Measurements from ENCODE around the gene STX3. TPM values are rescaled to one million over a fixed set of nuclear protein-coding genes. Genes with fewer than 3 reads are reported as not detected.

Gene STX3
- polyA plus RNA-seq, 2 donors: 8.9 to 10.6 TPM

- Histone ChIP-seq H3K36me3 (ENCODE audit: control insufficient read depth in 2 of 2, insufficient read depth in 2 of 2, low read length in 1 of 2) (no peaks in the 10 kb centered on the region), H3K4me1 (ENCODE audit: control insufficient read depth in 2 of 2, insufficient read depth in 2 of 2, low read length in 1 of 2) (peaks cover 2% of the 10 kb centered on the region in 2 donors), H3K27me3 (ENCODE audit: control insufficient read depth in 1 of 2, insufficient read depth in 2 of 2, low read length in 2 of 2) (no peaks in the 10 kb centered on the region), H3K27ac (ENCODE audit: low read depth in 2 of 2, low read length in 1 of 2) (peak overlapping the region; percentile 70 to 88), H3K4me3 (ENCODE audit: low read depth in 1 of 2, low read length in 2 of 2) (peak overlapping the region in 1 of 2 donors; percentile 78), H3K9me3 (ENCODE audit: control insufficient read depth in 2 of 2, insufficient read depth in 1 of 2, low read depth in 1 of 2, low read length in 1 of 2) (no peaks in the 10 kb centered on the region)
- WGBS, 2 donors: 33% methylated on average over 3 of the region's 3 CpGs
These were observed 1.3 kb downstream of the STX3 start for GRCh38 chr11:59756558-59756840.

- Histone ChIP-seq H3K9me3 (ENCODE audit: control insufficient read depth in 2 of 2, insufficient read depth in 1 of 2, low read depth in 1 of 2, low read length in 1 of 2) (no peaks in the 10 kb centered on the region), H3K4me3 (ENCODE audit: low read depth in 1 of 2, low read length in 2 of 2) (peak overlapping the region in 1 of 2 donors; percentile 78), H3K4me1 (ENCODE audit: control insufficient read depth in 2 of 2, insufficient read depth in 2 of 2, low read length in 1 of 2) (peaks cover 2% of the 10 kb centered on the region in 2 donors), H3K36me3 (ENCODE audit: control insufficient read depth in 2 of 2, insufficient read depth in 2 of 2, low read length in 1 of 2) (no peaks in the 10 kb centered on the region), H3K27ac (ENCODE audit: low read depth in 2 of 2, low read length in 1 of 2) (peak overlapping the region; percentile 70 to 88), H3K27me3 (ENCODE audit: control insufficient read depth in 1 of 2, insufficient read depth in 2 of 2, low read length in 2 of 2) (no peaks in the 10 kb centered on the region)
- 32 to 41% methylated on average over 4 of the region's 4 CpGs for WGBS, 2 donors
These were observed 1.7 kb downstream of the STX3 start for GRCh38 chr11:59756845-59757244.

- Histone ChIP-seq H3K27ac (ENCODE audit: low read depth in 2 of 2, low read length in 1 of 2) (no peak overlapping the region), H3K4me1 (ENCODE audit: control insufficient read depth in 2 of 2, insufficient read depth in 2 of 2, low read length in 1 of 2) (peaks cover 2 to 4% of the 10 kb centered on the region in 2 donors), H3K36me3 (ENCODE audit: control insufficient read depth in 2 of 2, insufficient read depth in 2 of 2, low read length in 1 of 2) (no peaks in the 10 kb centered on the region), H3K27me3 (ENCODE audit: control insufficient read depth in 1 of 2, insufficient read depth in 2 of 2, low read length in 2 of 2) (no peaks in the 10 kb centered on the region), H3K9me3 (ENCODE audit: control insufficient read depth in 2 of 2, insufficient read depth in 1 of 2, low read depth in 1 of 2, low read length in 1 of 2) (no peaks in the 10 kb centered on the region), H3K4me3 (ENCODE audit: low read depth in 1 of 2, low read length in 2 of 2) (no peak overlapping the region)
- 87 to 88% methylated on average over 4 of the region's 4 CpGs for WGBS, 2 donors
These were observed 3.3 kb downstream of the STX3 start for GRCh38 chr11:59758401-59759037.

- Histone ChIP-seq H3K4me1 (ENCODE audit: control insufficient read depth in 2 of 2, insufficient read depth in 2 of 2, low read length in 1 of 2) (peaks cover 2 to 4% of the 10 kb centered on the region in 2 donors), H3K9me3 (ENCODE audit: control insufficient read depth in 2 of 2, insufficient read depth in 1 of 2, low read depth in 1 of 2, low read length in 1 of 2) (no peaks in the 10 kb centered on the region), H3K27me3 (ENCODE audit: control insufficient read depth in 1 of 2, insufficient read depth in 2 of 2, low read length in 2 of 2) (no peaks in the 10 kb centered on the region), H3K4me3 (ENCODE audit: low read depth in 1 of 2, low read length in 2 of 2) (no peak overlapping the region), H3K36me3 (ENCODE audit: control insufficient read depth in 2 of 2, insufficient read depth in 2 of 2, low read length in 1 of 2) (no peaks in the 10 kb centered on the region), H3K27ac (ENCODE audit: low read depth in 2 of 2, low read length in 1 of 2) (no peak overlapping the region)
- WGBS, 2 donors: 62 to 68% methylated on average over 4 of the region's 4 CpGs
These were observed 4.7 kb downstream of the STX3 start for GRCh38 chr11:59759900-59760299.

GRCh38 chr11:59760771-59761170 is 5.6 kb downstream of the STX3 start:
- Histone ChIP-seq H3K4me1 (ENCODE audit: control insufficient read depth in 2 of 2, insufficient read depth in 2 of 2, low read length in 1 of 2) (peaks cover 2 to 4% of the 10 kb centered on the region in 2 donors), H3K27ac (ENCODE audit: low read depth in 2 of 2, low read length in 1 of 2) (no peak overlapping the region), H3K4me3 (ENCODE audit: low read depth in 1 of 2, low read length in 2 of 2) (no peak overlapping the region), H3K27me3 (ENCODE audit: control insufficient read depth in 1 of 2, insufficient read depth in 2 of 2, low read length in 2 of 2) (no peaks in the 10 kb centered on the region), H3K36me3 (ENCODE audit: control insufficient read depth in 2 of 2, insufficient read depth in 2 of 2, low read length in 1 of 2) (no peaks in the 10 kb centered on the region), H3K9me3 (ENCODE audit: control insufficient read depth in 2 of 2, insufficient read depth in 1 of 2, low read depth in 1 of 2, low read length in 1 of 2) (no peaks in the 10 kb centered on the region)
- WGBS, 2 donors: 88 to 93% methylated on average over 4 of the region's 4 CpGs

GRCh38 chr11:59761993-59762392 is 6.8 kb downstream of the STX3 start:
- H3K27ac ChIP-seq (ENCODE audit: low read depth in 2 of 2, low read length in 1 of 2): no peak overlapping the region
- H3K4me1 ChIP-seq (ENCODE audit: control insufficient read depth in 2 of 2, insufficient read depth in 2 of 2, low read length in 1 of 2): peaks cover 0 to 3% of the 10 kb centered on the region in 2 donors
- H3K27me3 ChIP-seq (ENCODE audit: control insufficient read depth in 1 of 2, insufficient read depth in 2 of 2, low read length in 2 of 2): no peaks in the 10 kb centered on the region
- 74 to 86% methylated on average over 6 of the region's 6 CpGs for WGBS, 2 donors
- no peak overlapping the region for H3K4me3 ChIP-seq (ENCODE audit: low read depth in 1 of 2, low read length in 2 of 2)
- no peaks in the 10 kb centered on the region for H3K36me3 ChIP-seq (ENCODE audit: control insufficient read depth in 2 of 2, insufficient read depth in 2 of 2, low read length in 1 of 2)
- no peaks in the 10 kb centered on the region for H3K9me3 ChIP-seq (ENCODE audit: control insufficient read depth in 2 of 2, insufficient read depth in 1 of 2, low read depth in 1 of 2, low read length in 1 of 2)

GRCh38 chr11:59765068-59765735 is 10.0 kb downstream of the STX3 start:
- Histone ChIP-seq H3K9me3 (ENCODE audit: control insufficient read depth in 2 of 2, insufficient read depth in 1 of 2, low read depth in 1 of 2, low read length in 1 of 2) (no peaks in the 10 kb centered on the region), H3K4me1 (ENCODE audit: control insufficient read depth in 2 of 2, insufficient read depth in 2 of 2, low read length in 1 of 2) (peaks cover 2 to 4% of the 10 kb centered on the region in 2 donors), H3K27ac (ENCODE audit: low read depth in 2 of 2, low read length in 1 of 2) (peak overlapping the region; percentile 21 to 59), H3K27me3 (ENCODE audit: control insufficient read depth in 1 of 2, insufficient read depth in 2 of 2, low read length in 2 of 2) (no peaks in the 10 kb centered on the region), H3K36me3 (ENCODE audit: control insufficient read depth in 2 of 2, insufficient read depth in 2 of 2, low read length in 1 of 2) (no peaks in the 10 kb centered on the region), H3K4me3 (ENCODE audit: low read depth in 1 of 2, low read length in 2 of 2) (no peak overlapping the region)
- 72 to 80% methylated on average over 4 of the region's 4 CpGs for WGBS, 2 donors

GRCh38 chr11:59766542-59767224 is 11.5 kb downstream of the STX3 start:
- Histone ChIP-seq H3K4me1 (ENCODE audit: control insufficient read depth in 2 of 2, insufficient read depth in 2 of 2, low read length in 1 of 2) (peaks cover 2 to 4% of the 10 kb centered on the region in 2 donors), H3K27me3 (ENCODE audit: control insufficient read depth in 1 of 2, insufficient read depth in 2 of 2, low read length in 2 of 2) (no peaks in the 10 kb centered on the region), H3K27ac (ENCODE audit: low read depth in 2 of 2, low read length in 1 of 2) (no peak overlapping the region), H3K9me3 (ENCODE audit: control insufficient read depth in 2 of 2, insufficient read depth in 1 of 2, low read depth in 1 of 2, low read length in 1 of 2) (no peaks in the 10 kb centered on the region), H3K4me3 (ENCODE audit: low read depth in 1 of 2, low read length in 2 of 2) (no peak overlapping the region), H3K36me3 (ENCODE audit: control insufficient read depth in 2 of 2, insufficient read depth in 2 of 2, low read length in 1 of 2) (no peaks in the 10 kb centered on the region)
- WGBS, 2 donors: 73 to 81% methylated on average over 6 of the region's 6 CpGs

- H3K36me3 ChIP-seq (ENCODE audit: control insufficient read depth in 2 of 2, insufficient read depth in 2 of 2, low read length in 1 of 2): no peaks in the 10 kb centered on the region
- no peak overlapping the region for H3K4me3 ChIP-seq (ENCODE audit: low read depth in 1 of 2, low read length in 2 of 2)
- H3K27ac ChIP-seq (ENCODE audit: low read depth in 2 of 2, low read length in 1 of 2): no peak overlapping the region
- no peaks in the 10 kb centered on the region for H3K9me3 ChIP-seq (ENCODE audit: control insufficient read depth in 2 of 2, insufficient read depth in 1 of 2, low read depth in 1 of 2, low read length in 1 of 2)
- peaks cover 0 to 4% of the 10 kb centered on the region in 2 donors for H3K4me1 ChIP-seq (ENCODE audit: control insufficient read depth in 2 of 2, insufficient read depth in 2 of 2, low read length in 1 of 2)
- no peaks in the 10 kb centered on the region for H3K27me3 ChIP-seq (ENCODE audit: control insufficient read depth in 1 of 2, insufficient read depth in 2 of 2, low read length in 2 of 2)
- 67 to 83% methylated on average over 1 of the region's 1 CpG for WGBS, 2 donors
These were observed 12.0 kb downstream of the STX3 start for GRCh38 chr11:59767225-59767611.

Measured in esophagus (tissue), 2 donors.